ENCODE results near the gene C1QTNF12.
A peak's percentile ranks its signal among the peaks of the same experiment; 100 is the strongest.

Gene C1QTNF12

DNA sequence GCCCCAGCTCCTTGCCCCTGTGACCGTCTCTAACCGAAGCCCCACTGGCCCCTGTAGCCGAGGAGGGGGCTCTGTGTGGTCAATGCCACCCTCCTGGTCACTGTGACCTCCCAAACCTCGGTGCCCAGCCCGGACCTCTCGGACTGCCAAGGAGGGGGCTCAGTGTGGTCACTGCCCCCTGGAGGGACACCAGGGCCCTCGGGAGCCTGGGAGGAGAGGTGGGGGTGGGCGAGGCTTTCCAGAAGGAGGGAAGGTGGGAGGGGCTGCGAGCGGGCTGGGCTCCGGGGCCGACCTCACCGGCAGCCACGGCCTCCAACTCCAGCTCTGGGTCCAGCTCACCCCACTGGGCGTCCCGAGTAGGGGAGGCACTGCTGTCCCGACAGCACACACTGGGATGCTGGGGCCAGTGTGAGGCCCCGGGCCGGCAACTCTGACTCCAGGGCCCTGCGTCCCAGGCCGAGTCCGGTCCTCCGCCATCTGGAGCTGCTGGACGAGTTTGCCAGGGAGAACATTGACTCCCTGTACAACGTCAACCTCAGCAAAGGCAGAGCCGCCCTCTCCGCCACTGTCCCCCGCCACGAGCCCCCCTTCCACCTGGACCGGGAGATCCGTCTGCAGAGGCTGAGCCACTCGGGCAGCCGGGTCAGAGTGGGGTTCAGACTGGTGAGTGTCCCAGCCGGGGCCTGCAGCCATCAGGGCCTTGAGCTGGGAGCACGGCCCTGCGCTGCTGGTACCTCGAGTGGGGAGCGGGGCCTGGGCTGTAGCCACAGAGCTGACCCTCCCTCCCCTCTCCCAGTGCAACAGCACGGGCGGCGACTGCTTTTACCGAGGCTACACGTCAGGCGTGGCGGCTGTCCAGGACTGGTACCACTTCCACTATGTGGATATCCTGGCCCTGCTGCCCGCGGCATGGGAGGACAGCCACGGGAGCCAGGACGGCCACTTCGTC lies 40.1 kb upstream of the C1QTNF12 start:
- Histone ChIP-seq H3K36me3 (ENCODE audit: control insufficient read depth in 1 of 2, insufficient read depth in 2 of 2, low read depth in 1 of 2, low read length in 2 of 2) (peaks cover 0 to 4% of the 10 kb centered on the region in 2 experiments), H2BK120ac (ENCODE audit: low read depth, low read length) (no peak overlapping the region), H3K23ac (ENCODE audit: low read length in 2 of 2) (no peak overlapping the region), H2BK12ac (ENCODE audit: low read length in 2 of 2) (no peak overlapping the region), H4K8ac (ENCODE audit: low read length) (no peak overlapping the region), H3K18ac (ENCODE audit: low read depth in 1 of 2, low read length in 2 of 2) (no peak overlapping the region), H2BK5ac (ENCODE audit: low read depth, low read length, poor library complexity, severe bottlenecking) (no peak overlapping the region), H3K4me2 (ENCODE audit: low read length, poor library complexity, severe bottlenecking) (no peak overlapping the region), H3K9ac (ENCODE audit: low read length) (no peak overlapping the region), H4K91ac (ENCODE audit: low read length) (peak overlapping the region; percentile 43), H3K4ac (ENCODE audit: low read depth in 1 of 2, low read length in 2 of 2) (no peak overlapping the region), H2AK5ac (ENCODE audit: low read length, severe bottlenecking) (no peak overlapping the region), H3K14ac (ENCODE audit: low read length in 2 of 2) (no peak overlapping the region), H3K79me1 (replicated peaks; ENCODE audit: low read length, poor library complexity, severe bottlenecking) (no peaks in the 10 kb centered on the region), H2AFZ (ENCODE audit: low read depth, low read length) (no peak overlapping the region), H3K27ac (ENCODE audit: low read length, poor library complexity, severe bottlenecking) (no peak overlapping the region), H3K4me3 (ENCODE audit: insufficient read depth in 1 of 2, low read depth in 1 of 2, low read length in 2 of 2) (no peak overlapping the region), H2BK15ac (ENCODE audit: low read depth, poor library complexity, severe bottlenecking) (peak overlapping the region; percentile 44), H3K9me3 (ENCODE audit: control insufficient read depth, low read length) (no peaks in the 10 kb centered on the region), H3K27me3 (ENCODE audit: control insufficient read depth in 1 of 2, insufficient read depth in 1 of 2, low read length in 2 of 2) (peaks cover 0 to 33% of the 10 kb centered on the region in 2 experiments), H3K4me1 (ENCODE audit: control insufficient read depth, insufficient read depth, low read depth, low read length) (peaks cover 31% of the 10 kb centered on the region)
- WGBS = 85% methylated on average over 43 of the region's 50 CpGs
- no peak for DNase-seq

DNA sequence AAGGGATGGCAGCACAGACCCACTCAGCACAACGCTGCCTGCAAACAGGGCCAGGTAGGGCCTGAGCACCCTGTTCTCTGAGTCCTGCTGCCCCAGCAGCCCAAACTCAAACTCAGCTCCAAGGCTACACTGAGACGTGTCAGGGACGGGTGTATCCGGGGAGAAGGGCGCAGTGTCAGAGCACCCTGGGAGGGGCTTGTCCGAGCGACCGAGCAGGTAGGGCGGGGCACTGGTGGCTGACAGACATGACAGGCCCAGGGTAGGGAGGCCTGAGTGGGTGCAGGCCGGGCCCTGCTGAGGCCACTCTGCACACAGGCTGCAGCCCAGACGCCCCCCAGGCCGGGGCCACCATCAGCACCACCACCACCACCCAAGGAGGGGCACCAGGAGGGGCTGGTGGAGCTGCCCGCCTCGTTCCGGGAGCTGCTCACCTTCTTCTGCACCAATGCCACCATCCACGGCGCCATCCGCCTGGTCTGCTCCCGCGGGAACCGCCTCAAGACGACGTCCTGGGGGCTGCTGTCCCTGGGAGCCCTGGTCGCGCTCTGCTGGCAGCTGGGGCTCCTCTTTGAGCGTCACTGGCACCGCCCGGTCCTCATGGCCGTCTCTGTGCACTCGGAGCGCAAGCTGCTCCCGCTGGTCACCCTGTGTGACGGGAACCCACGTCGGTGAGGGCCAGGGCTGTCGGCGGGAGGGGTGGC lies 39.2 kb upstream of the C1QTNF12 start:
- H3K79me1 ChIP-seq (replicated peaks; ENCODE audit: low read length, poor library complexity, severe bottlenecking) = no peaks in the 10 kb centered on the region

DNA sequence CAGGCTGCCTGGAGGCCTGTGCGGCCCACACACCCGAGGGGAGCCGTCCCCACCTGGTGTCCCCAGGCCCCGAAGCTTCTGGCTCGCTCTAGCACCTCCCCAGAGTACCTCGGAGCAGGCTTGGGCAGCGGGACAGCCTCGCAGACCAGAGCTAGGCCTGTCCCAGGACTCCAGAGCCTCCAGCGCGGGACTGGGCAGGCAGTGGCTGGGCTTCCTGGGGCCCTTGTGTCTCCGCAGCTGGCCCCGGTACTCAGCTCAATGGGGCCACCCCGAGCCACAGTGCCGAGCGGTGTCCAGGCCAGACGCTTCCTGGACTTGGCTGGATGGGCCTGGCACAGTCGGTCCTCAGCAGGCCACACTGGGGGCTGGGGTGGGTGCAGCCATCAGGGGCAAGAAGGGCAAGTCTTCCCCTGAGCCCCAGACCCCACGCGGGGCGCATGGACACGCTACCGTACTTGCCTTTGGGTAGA lies 38.6 kb upstream of the C1QTNF12 start:
- WGBS = 93% methylated on average over 22 of the region's 22 CpGs
- DNase-seq = no peak

More for the DNA sequence above, 39.2 kb upstream of the C1QTNF12 start:
- 93% methylated on average over 33 of the region's 37 CpGs for WGBS
- H2AFZ ChIP-seq (ENCODE audit: low read depth, low read length) = no peak overlapping the region
- H4K8ac ChIP-seq (ENCODE audit: low read length) = no peak overlapping the region
- DNase-seq = no peak
- H3K18ac ChIP-seq (ENCODE audit: low read depth in 1 of 2, low read length in 2 of 2) = no peak overlapping the region
- H2BK120ac ChIP-seq (ENCODE audit: low read depth, low read length) = no peak overlapping the region
- H4K91ac ChIP-seq (ENCODE audit: low read length) = no peak overlapping the region
- H2BK15ac ChIP-seq (ENCODE audit: low read depth, poor library complexity, severe bottlenecking) = no peak overlapping the region
- H3K23ac ChIP-seq (ENCODE audit: low read length in 2 of 2) = no peak overlapping the region
- no peak overlapping the region for H3K27ac ChIP-seq (ENCODE audit: low read length, poor library complexity, severe bottlenecking)
- H3K4me2 ChIP-seq (ENCODE audit: low read length, poor library complexity, severe bottlenecking) = no peak overlapping the region
- peaks cover 24% of the 10 kb centered on the region for H3K4me1 ChIP-seq (ENCODE audit: control insufficient read depth, insufficient read depth, low read depth, low read length)
- peaks cover 0 to 33% of the 10 kb centered on the region in 2 experiments for H3K27me3 ChIP-seq (ENCODE audit: control insufficient read depth in 1 of 2, insufficient read depth in 1 of 2, low read length in 2 of 2)
- H3K9me3 ChIP-seq (ENCODE audit: control insufficient read depth, low read length) = no peaks in the 10 kb centered on the region
- no peak overlapping the region for H3K4ac ChIP-seq (ENCODE audit: low read depth in 1 of 2, low read length in 2 of 2)
- no peak overlapping the region for H3K4me3 ChIP-seq (ENCODE audit: insufficient read depth in 1 of 2, low read depth in 1 of 2, low read length in 2 of 2)
- H3K9ac ChIP-seq (ENCODE audit: low read length) = no peak overlapping the region
- H3K14ac ChIP-seq (ENCODE audit: low read length in 2 of 2) = peak overlapping the region in 1 of 2 experiments; percentile 18
- H2BK12ac ChIP-seq (ENCODE audit: low read length in 2 of 2) = no peak overlapping the region
- H3K36me3 ChIP-seq (ENCODE audit: control insufficient read depth in 1 of 2, insufficient read depth in 2 of 2, low read depth in 1 of 2, low read length in 2 of 2) = no peaks in the 10 kb centered on the region
- no peak overlapping the region for H2AK5ac ChIP-seq (ENCODE audit: low read length, severe bottlenecking)
- H2BK5ac ChIP-seq (ENCODE audit: low read depth, low read length, poor library complexity, severe bottlenecking) = no peak overlapping the region

More for the DNA sequence above, 38.6 kb upstream of the C1QTNF12 start:
- H3K9me3 ChIP-seq (ENCODE audit: control insufficient read depth, low read length) = no peaks in the 10 kb centered on the region
- H3K4me2 ChIP-seq (ENCODE audit: low read length, poor library complexity, severe bottlenecking) = no peak overlapping the region
- no peak overlapping the region for H4K91ac ChIP-seq (ENCODE audit: low read length)
- no peak overlapping the region for H2AFZ ChIP-seq (ENCODE audit: low read depth, low read length)
- no peaks in the 10 kb centered on the region for H3K79me1 ChIP-seq (replicated peaks; ENCODE audit: low read length, poor library complexity, severe bottlenecking)
- no peak overlapping the region for H3K27ac ChIP-seq (ENCODE audit: low read length, poor library complexity, severe bottlenecking)
- no peak overlapping the region for H4K8ac ChIP-seq (ENCODE audit: low read length)
- H3K4ac ChIP-seq (ENCODE audit: low read depth in 1 of 2, low read length in 2 of 2) = no peak overlapping the region
- H3K23ac ChIP-seq (ENCODE audit: low read length in 2 of 2) = no peak overlapping the region
- H2BK15ac ChIP-seq (ENCODE audit: low read depth, poor library complexity, severe bottlenecking) = no peak overlapping the region
- H3K4me1 ChIP-seq (ENCODE audit: control insufficient read depth, insufficient read depth, low read depth, low read length) = peaks cover 19% of the 10 kb centered on the region
- no peak overlapping the region for H2BK120ac ChIP-seq (ENCODE audit: low read depth, low read length)
- H3K4me3 ChIP-seq (ENCODE audit: insufficient read depth in 1 of 2, low read depth in 1 of 2, low read length in 2 of 2) = no peak overlapping the region
- H3K36me3 ChIP-seq (ENCODE audit: control insufficient read depth in 1 of 2, insufficient read depth in 2 of 2, low read depth in 1 of 2, low read length in 2 of 2) = no peaks in the 10 kb centered on the region
- H2AK5ac ChIP-seq (ENCODE audit: low read length, severe bottlenecking) = no peak overlapping the region
- H2BK12ac ChIP-seq (ENCODE audit: low read length in 2 of 2) = no peak overlapping the region
- no peak overlapping the region for H3K18ac ChIP-seq (ENCODE audit: low read depth in 1 of 2, low read length in 2 of 2)
- H3K9ac ChIP-seq (ENCODE audit: low read length) = no peak overlapping the region
- peaks cover 0 to 33% of the 10 kb centered on the region in 2 experiments for H3K27me3 ChIP-seq (ENCODE audit: control insufficient read depth in 1 of 2, insufficient read depth in 1 of 2, low read length in 2 of 2)
- no peak overlapping the region for H3K14ac ChIP-seq (ENCODE audit: low read length in 2 of 2)
- no peak overlapping the region for H2BK5ac ChIP-seq (ENCODE audit: low read depth, low read length, poor library complexity, severe bottlenecking)

Data from mesenchymal stem cell (in vitro differentiated cells and primary cell).